OCI-LY1 (cell line): ENCODE measurements around the gene PCP4L1.

Experiments used
- EZH2 ChIP-seq: fragments of 200-600 bp; sonication (generic), shearing (Covaris generic); IDR thresholded peaks from 2 replicates; pipeline ENCODE4 v1.8.0; 2017; ENCODE audit warnings: borderline replicate concordance, mixed run types, mild to moderate bottlenecking, antibody characterized with exemption, low read length, moderate library complexity, mixed read lengths
- TF ChIP-seq, protein P1 (sequence below): fragments of 200-600 bp; sonication (generic), shearing (Covaris generic); IDR thresholded peaks from 2 replicates; pipeline ENCODE4 v1.5.1; 2017; ENCODE audit warnings: mild to moderate bottlenecking, antibody characterized with exemption, low read length, moderate library complexity, mixed read lengths

DNA sequence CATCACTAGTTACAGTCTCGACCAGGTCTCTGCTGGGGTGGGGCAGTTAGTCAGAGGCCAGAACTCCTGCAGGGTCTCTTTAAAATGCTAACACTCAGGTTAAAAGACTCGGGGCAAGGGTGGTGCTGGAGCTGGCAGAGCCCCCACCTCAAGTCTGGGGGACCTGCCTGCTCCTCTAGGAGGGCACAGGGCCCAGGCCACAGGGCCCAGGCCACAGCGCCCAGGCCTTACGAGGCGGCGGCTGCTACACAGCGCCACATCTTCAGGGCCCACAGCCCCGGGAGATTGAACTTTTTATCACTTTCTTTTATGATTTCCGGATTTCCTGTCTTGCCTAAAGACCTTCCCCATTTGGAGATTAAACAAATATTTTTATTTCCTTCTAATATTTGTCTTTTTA lies 40.8 kb downstream of the PCP4L1 start:
- TF ChIP-seq, protein P1, sequence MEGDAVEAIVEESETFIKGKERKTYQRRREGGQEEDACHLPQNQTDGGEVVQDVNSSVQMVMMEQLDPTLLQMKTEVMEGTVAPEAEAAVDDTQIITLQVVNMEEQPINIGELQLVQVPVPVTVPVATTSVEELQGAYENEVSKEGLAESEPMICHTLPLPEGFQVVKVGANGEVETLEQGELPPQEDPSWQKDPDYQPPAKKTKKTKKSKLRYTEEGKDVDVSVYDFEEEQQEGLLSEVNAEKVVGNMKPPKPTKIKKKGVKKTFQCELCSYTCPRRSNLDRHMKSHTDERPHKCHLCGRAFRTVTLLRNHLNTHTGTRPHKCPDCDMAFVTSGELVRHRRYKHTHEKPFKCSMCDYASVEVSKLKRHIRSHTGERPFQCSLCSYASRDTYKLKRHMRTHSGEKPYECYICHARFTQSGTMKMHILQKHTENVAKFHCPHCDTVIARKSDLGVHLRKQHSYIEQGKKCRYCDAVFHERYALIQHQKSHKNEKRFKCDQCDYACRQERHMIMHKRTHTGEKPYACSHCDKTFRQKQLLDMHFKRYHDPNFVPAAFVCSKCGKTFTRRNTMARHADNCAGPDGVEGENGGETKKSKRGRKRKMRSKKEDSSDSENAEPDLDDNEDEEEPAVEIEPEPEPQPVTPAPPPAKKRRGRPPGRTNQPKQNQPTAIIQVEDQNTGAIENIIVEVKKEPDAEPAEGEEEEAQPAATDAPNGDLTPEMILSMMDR = no peak
- TF ChIP-seq EZH2 = no peak
